ENCODE results near the gene SPTSSA. TPM values are rescaled to one million over a fixed set of nuclear protein-coding genes. Genes with fewer than 3 reads are reported as not detected.
"Not testable (repeated sequence)": the region's sequence is repeated elsewhere in the genome, so short reads cannot be mapped to it uniquely, and the experiment has no call there.

SPTSSA gene
- total RNA-seq, 2 experiments from 2014 or later: 11.0 to 12.4 TPM

DNA sequence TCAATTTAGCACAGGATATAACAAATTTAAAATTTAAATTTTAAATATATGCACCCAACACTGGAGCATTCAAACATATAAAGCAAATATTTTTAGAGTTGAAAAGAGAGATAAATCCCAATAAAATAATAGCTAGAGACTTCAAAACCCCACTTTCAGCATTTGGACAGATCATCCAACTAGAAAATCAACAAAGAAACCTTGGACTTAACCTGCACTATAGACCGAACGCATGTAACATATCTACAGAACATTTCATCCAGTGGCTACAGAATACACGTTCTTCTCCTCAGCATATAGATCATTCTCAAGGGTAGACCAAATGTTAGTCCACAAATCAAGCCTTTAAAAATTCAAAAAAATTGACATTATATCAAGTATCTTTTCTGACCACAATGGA is 64.0 kb downstream of the SPTSSA start:
- Mint-ChIP-seq H3K36me3 (ENCODE audit: low read depth) (no peaks in the 10 kb centered on the region), H3K27ac (no peak overlapping the region), H3K27me3 (peaks cover 9% of the 10 kb centered on the region), H3K4me3 (no peak overlapping the region), H3K4me1 (no peaks in the 10 kb centered on the region), H3K9me3 (no peaks in the 10 kb centered on the region)
- CTCF ChIA-PET: interaction anchor here (0.6 kb wide), 1 partner anchor 1154 kb away, joined by 3 read pairs; no protein-coding TSS in a partner anchor
- POLR2A ChIA-PET: interaction anchor here (0.7 kb wide), 1 partner anchor 24 kb away, joined by 3 read pairs; no protein-coding TSS in a partner anchor
- no peak for DNase-seq

DNA sequence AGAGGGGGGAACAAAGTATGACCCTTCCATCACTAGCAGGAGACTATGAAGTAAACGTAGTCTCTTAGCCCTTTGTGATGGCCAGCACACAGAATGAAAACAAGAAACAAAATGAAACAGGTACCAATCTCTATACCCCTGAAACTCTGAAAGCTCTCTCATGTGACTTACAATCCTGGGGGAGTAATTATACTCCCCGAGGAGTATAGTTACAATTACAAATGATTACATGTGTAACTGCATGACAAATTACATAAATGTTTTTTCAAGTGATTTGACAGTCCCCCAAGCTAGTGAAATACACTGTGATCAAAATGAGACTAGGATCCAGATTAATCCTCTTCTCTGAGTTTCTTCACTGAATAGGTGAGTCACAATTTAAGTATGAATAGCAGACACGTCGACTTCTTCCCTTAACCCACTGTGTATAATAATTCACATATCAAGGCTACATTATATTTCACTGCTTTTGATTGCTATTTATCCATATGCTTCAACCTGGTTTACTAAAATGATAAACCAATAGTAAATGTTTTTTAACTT is 74.0 kb downstream of the SPTSSA start:
- H3K4me1 Mint-ChIP-seq: no peaks in the 10 kb centered on the region
- ChIA-PET CTCF (no interaction called here), POLR2A (no interaction called here)

DNA sequence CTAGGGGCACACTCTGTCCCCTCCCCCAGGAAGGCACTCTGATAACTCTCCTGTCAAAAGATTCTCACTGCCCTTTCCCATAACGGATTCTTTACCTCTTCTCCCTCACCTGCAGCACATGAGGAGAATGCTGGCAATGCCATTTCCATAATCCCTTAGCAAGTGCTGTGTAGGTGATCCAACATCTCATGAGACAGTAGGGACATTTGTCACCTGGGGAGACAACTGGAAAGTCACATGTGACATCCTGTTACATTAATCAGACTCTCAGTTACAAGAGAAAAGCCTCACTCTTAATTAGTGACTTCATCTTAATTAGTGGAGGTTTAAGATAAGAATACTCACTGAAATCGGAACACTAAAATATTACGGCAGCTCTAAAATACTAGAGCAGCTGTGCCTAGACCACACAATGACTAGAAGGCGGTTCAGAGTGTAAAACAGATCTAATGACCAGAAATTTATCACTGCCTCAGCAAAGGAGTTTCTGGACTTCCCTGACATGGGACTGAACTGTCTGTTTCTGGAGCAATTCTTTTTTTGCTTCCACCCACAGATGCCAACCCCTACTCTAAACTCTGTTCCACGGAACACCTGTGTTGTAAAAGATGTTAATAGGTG is 75.1 kb downstream of the SPTSSA start:
- ChIA-PET CTCF (no interaction called here), POLR2A (no interaction called here)
- H3K27ac Mint-ChIP-seq: no peak overlapping the region
- H3K27me3 Mint-ChIP-seq: no peaks in the 10 kb centered on the region
- no peaks in the 10 kb centered on the region for H3K36me3 Mint-ChIP-seq (ENCODE audit: low read depth)
- no peaks in the 10 kb centered on the region for H3K9me3 Mint-ChIP-seq
- no peak for DNase-seq
- no peak overlapping the region for H3K4me3 Mint-ChIP-seq
- no peaks in the 10 kb centered on the region for H3K4me1 Mint-ChIP-seq

More for the DNA sequence above, 74.0 kb downstream of the SPTSSA start:
- H3K27ac Mint-ChIP-seq: no peak overlapping the region
- no peaks in the 10 kb centered on the region for H3K36me3 Mint-ChIP-seq (ENCODE audit: low read depth)
- H3K4me3 Mint-ChIP-seq: no peak overlapping the region
- H3K9me3 Mint-ChIP-seq: no peaks in the 10 kb centered on the region
- no peak for DNase-seq
- peaks cover 3% of the 10 kb centered on the region for H3K27me3 Mint-ChIP-seq

DNA sequence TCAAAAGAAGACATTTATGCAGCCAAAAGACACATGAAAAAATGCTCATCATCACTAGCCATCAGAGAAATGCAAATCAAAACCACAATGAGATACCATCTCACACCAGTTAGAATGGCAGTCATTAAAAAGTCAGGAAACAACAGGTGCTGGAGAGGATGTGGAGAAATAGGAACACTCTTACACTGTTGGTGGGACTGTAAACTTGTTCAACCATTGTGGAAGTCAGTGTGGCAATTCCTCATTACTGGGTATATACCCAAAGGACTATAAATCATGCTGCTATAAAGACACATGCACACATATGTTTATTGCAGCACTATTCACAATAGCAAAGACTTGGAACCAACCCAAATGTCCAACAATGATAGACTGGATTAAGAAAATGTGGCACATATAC is 76.2 kb downstream of the SPTSSA start:
- H3K4me3 Mint-ChIP-seq; H3K27me3 Mint-ChIP-seq; CTCF ChIA-PET; DNase-seq; H3K36me3 Mint-ChIP-seq (ENCODE audit: low read depth); POLR2A ChIA-PET; H3K4me1 Mint-ChIP-seq; H3K9me3 Mint-ChIP-seq; H3K27ac Mint-ChIP-seq: not testable (repeated sequence)

DNA sequence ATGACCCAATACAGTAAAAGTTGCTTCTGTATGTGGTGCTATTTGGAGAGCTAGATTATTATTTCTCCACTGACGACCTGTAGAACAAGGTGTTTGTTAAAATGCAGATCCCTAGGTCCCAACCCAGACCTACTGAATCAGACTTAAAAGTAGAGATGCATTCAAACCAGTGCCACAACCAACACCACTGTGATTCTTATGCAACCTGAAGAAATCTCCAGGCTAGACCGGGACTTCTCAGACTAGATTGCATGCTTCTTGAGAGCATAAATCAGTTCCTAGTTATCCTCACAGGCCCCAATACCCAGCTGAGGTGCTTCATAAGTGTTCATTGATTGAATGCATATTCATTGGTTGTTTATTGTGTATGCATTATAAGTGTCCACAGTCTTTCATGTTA is 78.2 kb downstream of the SPTSSA start:
- H3K9me3 Mint-ChIP-seq: peaks cover 2% of the 10 kb centered on the region
- no peaks in the 10 kb centered on the region for H3K4me1 Mint-ChIP-seq
- ChIA-PET CTCF (no interaction called here), POLR2A (no interaction called here)
- no peak overlapping the region for H3K4me3 Mint-ChIP-seq
- H3K27ac Mint-ChIP-seq: no peak overlapping the region
- no peak for DNase-seq
- H3K36me3 Mint-ChIP-seq (ENCODE audit: low read depth): no peaks in the 10 kb centered on the region
- H3K27me3 Mint-ChIP-seq: peaks cover 2% of the 10 kb centered on the region

Other genes starting within 250 kb of the SPTSSA start
- gene EAPP, start 77.5 kb upstream of the SPTSSA start, total RNA-seq: 10 to 100 TPM; 35.9 to 41.0 TPM
- 10 to 100 TPM; 81.3 to 83.8 TPM for gene SNX6, start 167.9 kb upstream of the SPTSSA start, total RNA-seq

Data from activated CD4-positive, alpha-beta T cell treated with anti-CD3 and anti-CD28 coated beads, Interleukin-2, amount 10 ng/mL, durations not matched to agents 7 days and 5 days (primary cell).